Adrenal gland (tissue), 5 donors: ENCODE measurements around the gene EXOSC2.

Source experiments
- POLR2A ChIP-seq, 2 donors: fragments of 450-650 bp; IDR thresholded peaks; one replicate each; pipeline ENCODE4 v1.6.1; 2017; ENCODE audit warnings: antibody characterized with exemption in 2 of 2, mild to moderate bottlenecking in 2 of 2, moderate library complexity in 1 of 2
- TF ChIP-seq, protein P1 (sequence below), 6 experiments: fragments of 450-650 bp in 4 of 6; fragments of 200-600 bp in 2 of 6; sonication (generic) in 1 of 6; IDR thresholded peaks; 1 replicate in 5 of 6; 2 replicates in 1 of 6; pipeline versions ENCODE4 v1.5.1 to v1.8.0; 2016 to 2021; ENCODE audit warnings: antibody characterized with exemption in 6 of 6, mild to moderate bottlenecking in 2 of 6, moderate library complexity in 1 of 6
- donor health status: DM: no; HTN: no; CAD: no.

DNA sequence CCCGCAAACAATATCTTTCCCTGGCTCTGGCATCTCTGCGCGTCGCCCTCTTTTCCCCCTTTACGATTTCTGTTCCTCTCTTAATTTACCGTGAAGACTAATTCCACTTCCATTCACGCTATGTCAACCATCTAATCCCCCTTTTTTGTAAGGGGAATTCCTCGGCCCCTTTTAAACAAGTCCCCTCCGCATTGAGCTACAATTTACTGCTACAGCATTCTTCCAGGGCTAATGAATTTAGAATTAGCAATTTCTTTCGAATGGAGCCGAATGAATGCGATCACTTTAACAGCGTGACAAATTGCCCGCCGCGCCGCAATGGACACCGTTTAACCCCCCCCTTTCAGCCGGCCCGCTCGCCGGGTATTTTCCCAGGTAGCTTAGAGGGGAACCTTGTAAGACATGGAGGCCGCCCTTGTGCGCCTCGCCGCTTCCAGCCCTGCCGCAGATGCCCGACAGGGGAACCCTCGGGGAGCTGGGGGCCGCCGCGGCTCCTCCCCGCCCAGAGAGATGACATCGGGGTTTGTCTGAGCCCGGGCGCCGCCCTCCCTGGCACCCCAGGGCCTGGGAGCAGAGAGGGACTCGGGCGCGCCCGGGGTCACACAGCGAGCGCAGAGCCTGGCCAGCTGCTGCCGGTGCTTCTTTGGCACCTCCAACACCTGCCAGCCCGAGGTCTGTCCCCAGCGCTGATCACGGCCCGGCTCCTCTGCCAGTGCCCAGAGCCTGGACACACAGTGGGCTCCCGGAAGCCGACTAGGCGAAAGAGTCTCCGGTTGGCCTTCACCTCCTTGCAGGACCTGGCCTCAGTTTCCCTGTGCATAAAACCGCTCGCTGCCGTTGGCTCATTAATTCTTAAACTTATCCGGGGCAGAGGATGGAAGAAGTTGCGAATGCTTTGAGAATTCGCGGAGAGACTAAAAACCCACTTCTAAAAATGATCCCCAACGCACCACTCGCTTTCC, 27.9 kb upstream of the EXOSC2 start:
- TF ChIP-seq, protein P1, sequence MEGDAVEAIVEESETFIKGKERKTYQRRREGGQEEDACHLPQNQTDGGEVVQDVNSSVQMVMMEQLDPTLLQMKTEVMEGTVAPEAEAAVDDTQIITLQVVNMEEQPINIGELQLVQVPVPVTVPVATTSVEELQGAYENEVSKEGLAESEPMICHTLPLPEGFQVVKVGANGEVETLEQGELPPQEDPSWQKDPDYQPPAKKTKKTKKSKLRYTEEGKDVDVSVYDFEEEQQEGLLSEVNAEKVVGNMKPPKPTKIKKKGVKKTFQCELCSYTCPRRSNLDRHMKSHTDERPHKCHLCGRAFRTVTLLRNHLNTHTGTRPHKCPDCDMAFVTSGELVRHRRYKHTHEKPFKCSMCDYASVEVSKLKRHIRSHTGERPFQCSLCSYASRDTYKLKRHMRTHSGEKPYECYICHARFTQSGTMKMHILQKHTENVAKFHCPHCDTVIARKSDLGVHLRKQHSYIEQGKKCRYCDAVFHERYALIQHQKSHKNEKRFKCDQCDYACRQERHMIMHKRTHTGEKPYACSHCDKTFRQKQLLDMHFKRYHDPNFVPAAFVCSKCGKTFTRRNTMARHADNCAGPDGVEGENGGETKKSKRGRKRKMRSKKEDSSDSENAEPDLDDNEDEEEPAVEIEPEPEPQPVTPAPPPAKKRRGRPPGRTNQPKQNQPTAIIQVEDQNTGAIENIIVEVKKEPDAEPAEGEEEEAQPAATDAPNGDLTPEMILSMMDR (IDR thresholded peaks at IDR 0.05): no peak
- TF ChIP-seq POLR2A (IDR thresholded peaks at IDR 0.05): no peak
